WTC11 (cell line): ENCODE data around the gene COL13A1.

Source experiments
- ATF2 ChIP-seq: sonication (generic); formaldehyde crosslinking; IDR thresholded peaks from 2 replicates; pipeline ENCODE4 v1.8.1; 2022; ENCODE audit warnings: low read depth, missing genetic modification reagents, borderline replicate concordance
- ATF6 ChIP-seq: sonication (generic); formaldehyde crosslinking; IDR thresholded peaks from 2 replicates; pipeline ENCODE4 v1.8.1; 2023; ENCODE audit warnings: mild to moderate bottlenecking, missing genetic modification reagents
- CTCF ChIP-seq: fragments of 200-600 bp; IDR thresholded peaks from 2 replicates; pipeline ENCODE4 v1.8.0; 2022; ENCODE audit warnings: antibody characterized with exemption
- E2F1 ChIP-seq: sonication (generic); formaldehyde crosslinking; IDR thresholded peaks from 2 replicates; pipeline ENCODE4 v1.8.0; 2022; ENCODE audit warnings: mild to moderate bottlenecking, missing genetic modification reagents
- HMGXB4 ChIP-seq: sonication (generic); formaldehyde crosslinking; IDR thresholded peaks from 2 replicates; pipeline ENCODE4 v1.8.1; 2023; ENCODE audit warnings: mild to moderate bottlenecking, moderate library complexity, missing genetic modification reagents
- USF2 ChIP-seq: sonication (generic); formaldehyde crosslinking; IDR thresholded peaks from 2 replicates; pipeline ENCODE4 v1.8.1; 2023; ENCODE audit warnings: mild to moderate bottlenecking, missing genetic modification reagents, moderate library complexity
- ZNF281 ChIP-seq: sonication (generic); formaldehyde crosslinking; IDR thresholded peaks from 2 replicates; pipeline ENCODE4 v1.8.0; 2023; ENCODE audit warnings: mild to moderate bottlenecking, missing genetic modification reagents

GRCh38 chr10:69914398-69915214 is 112.9 kb downstream of the COL13A1 start:
- TF ChIP-seq CTCF (peak; percentile 99), USF2 (CRISPR knock-in tag) (no peak), ATF2 (no peak), E2F1 (CRISPR knock-in tag) (no peak), HMGXB4 (CRISPR knock-in tag) (no peak), ATF6 (CRISPR knock-in tag) (no peak), ZNF281 (CRISPR knock-in tag) (no peak)
